ENCODE results near the gene TMC6. TPM values are rescaled to one million over a fixed set of nuclear protein-coding genes. Genes with fewer than 3 reads are reported as not detected.

The TMC6 gene
- total and polyA plus RNA-seq, 4 experiments from 2014 or later, result 258 to 702 (median 498) TPM

- H3K36me3 Mint-ChIP-seq, result peaks cover 29 to 54% of the 10 kb centered on the region in 2 donors
- H3K4me1 Mint-ChIP-seq, result peaks cover 26 to 49% (median 38%) of the 10 kb centered on the region in 4 donors
- intact Hi-C loops (cut with micrococcal nuclease), result no loop called here
- ChIA-PET CTCF (ENCODE audit: partially characterized antibody) (interaction anchor here (0.8 to 7.4 kb wide), 8 partner anchors 10 to 62 kb away, joined by 3 to 107 read pairs (median 16); partner anchors contain the start of genes TMC6 and TMC8), POLR2A (ENCODE audit: partially characterized antibody) (interaction anchor here (0.9 to 13.2 kb wide), 9 partner anchors 9 to 137 kb away, joined by 3 to 805 read pairs (median 4); partner anchors contain the start of genes SYNGR2, TMC6 and TMC8)
- DNase-seq, result no peak
- Histone ChIP-seq H3K4me1 (ENCODE audit: insufficient read depth, low read length) (peaks cover 66% of the 10 kb centered on the region), H3K27me3 (ENCODE audit: insufficient read depth, low read length) (no peaks in the 10 kb centered on the region), H3K9me3 (ENCODE audit: control insufficient read depth in 1 of 2, low read length in 2 of 2) (no peaks in the 10 kb centered on the region), H3K27ac (ENCODE audit: low read depth, low read length) (no peak overlapping the region), H3K4me3 (ENCODE audit: low read length in 2 of 2) (no peak overlapping the region), H3K36me3 (ENCODE audit: insufficient read depth, low read length) (peaks cover 69% of the 10 kb centered on the region)
- H3K27me3 Mint-ChIP-seq, result no peaks in the 10 kb centered on the region
- H3K27ac Mint-ChIP-seq, result peak overlapping the region in 5 of 7 donors; percentile 18 to 93 (median 82)
- H3K9me3 Mint-ChIP-seq, result no peaks in the 10 kb centered on the region
- H3K4me3 Mint-ChIP-seq, result peak overlapping the region in 2 of 8 donors; percentile 62 to 78
These were observed 13.5 kb downstream of the TMC6 start for GRCh38 chr17:78114831-78115723.

GRCh38 chr17:78113804-78114785 lies 14.5 kb downstream of the TMC6 start:
- peak overlapping the region; percentile 35 for H3K27ac ChIP-seq (ENCODE audit: low read depth, low read length)
- no peaks in the 10 kb centered on the region for H3K9me3 ChIP-seq (ENCODE audit: control insufficient read depth in 1 of 2, low read length in 2 of 2)
- Mint-ChIP-seq H3K27me3 (no peaks in the 10 kb centered on the region), H3K9me3 (no peaks in the 10 kb centered on the region), H3K4me3 (peak overlapping the region in 6 of 8 donors; percentile 26 to 78 (median 44)), H3K4me1 (peaks cover 26 to 49% (median 38%) of the 10 kb centered on the region in 4 donors), H3K27ac (peak overlapping the region; percentile 82 to 96 (median 87)), H3K36me3 (peaks cover 30 to 53% of the 10 kb centered on the region in 2 donors)
- no peak overlapping the region for H3K4me3 ChIP-seq (ENCODE audit: low read length in 2 of 2)
- ChIA-PET CTCF (ENCODE audit: partially characterized antibody) (interaction anchor here (0.8 to 7.4 kb wide), 9 partner anchors 8 to 73 kb away, joined by 3 to 107 read pairs (median 4); partner anchors contain the start of genes AFMID, TK1, TMC6 and TMC8), POLR2A (ENCODE audit: partially characterized antibody) (interaction anchor here (0.8 to 13.2 kb wide), 10 partner anchors 8 to 138 kb away, joined by 3 to 805 read pairs (median 4); partner anchors contain the start of genes SYNGR2, TMC6 and TMC8)
- H3K36me3 ChIP-seq (ENCODE audit: insufficient read depth, low read length), result peaks cover 68% of the 10 kb centered on the region
- H3K4me1 ChIP-seq (ENCODE audit: insufficient read depth, low read length), result peaks cover 58% of the 10 kb centered on the region
- peak in 1 of 5 donors; percentile 41 for DNase-seq
- no peaks in the 10 kb centered on the region for H3K27me3 ChIP-seq (ENCODE audit: insufficient read depth, low read length)
- intact Hi-C loops (cut with micrococcal nuclease), result no loop called here

DNA sequence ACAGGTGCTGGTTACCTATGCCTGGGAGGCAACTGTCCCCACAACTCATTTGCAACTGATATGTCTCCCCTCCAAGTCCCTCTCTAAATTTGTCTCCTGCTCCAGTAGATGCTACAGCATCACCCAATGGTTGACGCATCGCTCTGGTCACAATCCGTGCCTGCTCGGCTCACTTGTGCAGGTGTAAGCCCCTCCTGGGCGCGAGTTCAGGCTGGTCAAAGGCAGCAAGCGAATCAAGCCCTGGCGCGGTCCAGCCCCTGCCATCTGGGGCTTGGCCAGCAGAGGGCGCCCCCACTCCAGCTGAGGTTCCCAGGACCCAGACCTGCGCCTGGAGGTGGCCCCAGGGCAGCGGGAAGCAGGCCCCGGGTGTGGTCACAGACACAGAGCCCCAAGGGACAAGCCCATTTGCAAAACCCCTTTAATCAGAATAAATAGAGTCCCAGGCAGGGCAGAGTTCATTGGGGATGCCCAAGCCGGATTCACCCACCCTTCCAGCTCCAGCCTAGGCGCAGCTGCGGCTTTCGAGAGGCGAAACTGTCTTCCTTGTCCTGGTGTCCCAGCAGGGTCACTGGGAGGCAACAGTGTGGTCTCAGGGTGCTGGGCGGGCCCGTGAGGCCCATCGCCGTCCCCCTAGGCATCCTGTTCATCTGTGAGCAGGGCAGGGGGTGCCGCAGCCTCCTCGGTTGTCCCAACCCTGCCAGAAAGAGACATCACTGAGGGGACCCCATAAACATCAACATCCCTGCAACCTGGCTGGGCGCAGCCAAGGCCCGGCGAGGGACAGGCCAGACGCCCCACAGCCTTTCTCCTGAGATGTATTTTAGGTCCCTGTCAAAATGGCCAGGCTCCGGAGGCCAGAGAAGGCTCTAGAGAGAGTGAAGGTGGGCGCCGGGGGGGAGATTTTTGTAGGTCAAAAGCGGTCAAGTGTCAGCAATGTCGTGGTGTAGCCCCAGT lies 15.8 kb downstream of the TMC6 start:
- Mint-ChIP-seq H3K36me3 (peaks cover 33 to 58% of the 10 kb centered on the region in 2 donors), H3K27me3 (no peaks in the 10 kb centered on the region), H3K4me1 (peaks cover 25 to 51% (median 36%) of the 10 kb centered on the region in 4 donors), H3K9me3 (no peaks in the 10 kb centered on the region), H3K27ac (peak overlapping the region; percentile 81 to 96 (median 93)), H3K4me3 (peak overlapping the region in 5 of 8 donors; percentile 43 to 59 (median 57))
- DNase-seq, result peak; percentile 68 to 79 (median 72)
- peaks cover 70% of the 10 kb centered on the region for H3K36me3 ChIP-seq (ENCODE audit: insufficient read depth, low read length)
- ChIA-PET POLR2A (ENCODE audit: partially characterized antibody) (interaction anchor here (1.6 to 13.2 kb wide), 3 partner anchors 19 to 63 kb away, joined by 8 to 805 read pairs (median 12); partner anchors contain the start of genes TMC6 and TMC8), CTCF (ENCODE audit: partially characterized antibody) (interaction anchor here (0.9 to 7.4 kb wide), 8 partner anchors 12 to 138 kb away, joined by 3 to 107 read pairs (median 6); partner anchors contain the start of genes AFMID, TK1, TMC6 and TMC8)
- no peaks in the 10 kb centered on the region for H3K9me3 ChIP-seq (ENCODE audit: control insufficient read depth in 1 of 2, low read length in 2 of 2)
- peaks cover 48% of the 10 kb centered on the region for H3K4me1 ChIP-seq (ENCODE audit: insufficient read depth, low read length)
- H3K4me3 ChIP-seq (ENCODE audit: low read length in 2 of 2), result no peak overlapping the region
- H3K27me3 ChIP-seq (ENCODE audit: insufficient read depth, low read length), result no peaks in the 10 kb centered on the region
- intact Hi-C loops (cut with micrococcal nuclease), result loop anchor here (1.0 kb wide), 3 partner anchors 22 to 139 kb away; no protein-coding TSS in a partner anchor
- H3K27ac ChIP-seq (ENCODE audit: low read depth, low read length), result peak overlapping the region; percentile 35

DNA sequence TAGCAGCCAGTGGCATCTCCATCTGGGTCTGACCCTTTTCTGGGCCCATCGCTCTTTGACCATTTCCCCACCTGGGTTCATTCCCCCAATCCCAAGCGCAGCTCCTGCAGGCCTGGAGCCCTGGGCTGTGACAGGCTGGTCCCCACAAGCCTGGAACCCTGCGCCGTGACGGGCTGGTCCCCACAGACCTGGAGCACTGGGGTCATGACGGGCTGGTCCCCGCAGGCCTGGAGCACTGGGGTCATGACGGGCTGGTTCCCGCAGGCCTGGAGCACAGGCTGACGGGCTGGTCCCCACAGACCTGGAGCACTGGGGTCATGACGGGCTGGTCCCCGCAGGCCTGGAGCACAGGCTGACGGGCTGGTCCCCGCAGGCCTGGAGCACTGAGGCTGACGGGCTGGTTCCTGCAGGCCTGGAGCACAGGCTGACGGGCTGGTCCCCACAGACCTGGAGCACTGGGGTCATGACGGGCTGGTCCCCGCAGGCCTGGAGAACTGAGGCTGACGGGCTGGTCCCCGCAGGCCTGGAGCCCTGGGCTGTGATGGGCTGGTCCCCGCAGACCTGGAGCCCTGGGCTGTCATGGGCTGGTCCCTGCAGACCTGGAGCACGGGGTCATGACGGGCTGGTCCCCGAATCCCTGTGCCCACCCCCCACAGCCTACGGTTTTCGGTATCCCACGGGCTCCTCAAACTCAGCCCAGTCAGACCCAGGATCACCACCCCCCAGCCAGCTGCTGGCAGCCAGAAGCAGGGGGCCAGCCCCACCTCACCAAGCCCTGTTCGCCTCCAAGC lies 16.6 kb downstream of the TMC6 start:
- Mint-ChIP-seq H3K4me1 (peaks cover 26 to 53% (median 41%) of the 10 kb centered on the region in 4 donors), H3K4me3 (peak overlapping the region in 1 of 8 donors; percentile 49), H3K27ac (peak overlapping the region in 3 of 7 donors; percentile 82 to 96 (median 95)), H3K9me3 (no peaks in the 10 kb centered on the region), H3K27me3 (no peaks in the 10 kb centered on the region), H3K36me3 (peaks cover 34 to 63% of the 10 kb centered on the region in 2 donors)
- ChIA-PET CTCF (ENCODE audit: partially characterized antibody) (interaction anchor here (0.9 to 7.4 kb wide), 6 partner anchors 16 to 139 kb away, joined by 3 to 107 read pairs (median 18); partner anchors contain the start of genes TMC6 and TMC8), POLR2A (ENCODE audit: partially characterized antibody) (interaction anchor here (0.5 to 13.2 kb wide), 5 partner anchors 20 to 175 kb away, joined by 3 to 805 read pairs (median 5); partner anchors contain the start of genes TMC6 and TMC8)
- no peak for DNase-seq
- H3K27me3 ChIP-seq (ENCODE audit: insufficient read depth, low read length), result no peaks in the 10 kb centered on the region
- H3K4me3 ChIP-seq (ENCODE audit: low read length in 2 of 2), result no peak overlapping the region
- H3K36me3 ChIP-seq (ENCODE audit: insufficient read depth, low read length), result peaks cover 62% of the 10 kb centered on the region
- H3K9me3 ChIP-seq (ENCODE audit: control insufficient read depth in 1 of 2, low read length in 2 of 2), result no peaks in the 10 kb centered on the region
- no peak overlapping the region for H3K27ac ChIP-seq (ENCODE audit: low read depth, low read length)
- intact Hi-C loops (cut with micrococcal nuclease), result loop anchor here (1.0 kb wide), 3 partner anchors 22 to 139 kb away; no protein-coding TSS in a partner anchor
- peaks cover 40% of the 10 kb centered on the region for H3K4me1 ChIP-seq (ENCODE audit: insufficient read depth, low read length)

DNA sequence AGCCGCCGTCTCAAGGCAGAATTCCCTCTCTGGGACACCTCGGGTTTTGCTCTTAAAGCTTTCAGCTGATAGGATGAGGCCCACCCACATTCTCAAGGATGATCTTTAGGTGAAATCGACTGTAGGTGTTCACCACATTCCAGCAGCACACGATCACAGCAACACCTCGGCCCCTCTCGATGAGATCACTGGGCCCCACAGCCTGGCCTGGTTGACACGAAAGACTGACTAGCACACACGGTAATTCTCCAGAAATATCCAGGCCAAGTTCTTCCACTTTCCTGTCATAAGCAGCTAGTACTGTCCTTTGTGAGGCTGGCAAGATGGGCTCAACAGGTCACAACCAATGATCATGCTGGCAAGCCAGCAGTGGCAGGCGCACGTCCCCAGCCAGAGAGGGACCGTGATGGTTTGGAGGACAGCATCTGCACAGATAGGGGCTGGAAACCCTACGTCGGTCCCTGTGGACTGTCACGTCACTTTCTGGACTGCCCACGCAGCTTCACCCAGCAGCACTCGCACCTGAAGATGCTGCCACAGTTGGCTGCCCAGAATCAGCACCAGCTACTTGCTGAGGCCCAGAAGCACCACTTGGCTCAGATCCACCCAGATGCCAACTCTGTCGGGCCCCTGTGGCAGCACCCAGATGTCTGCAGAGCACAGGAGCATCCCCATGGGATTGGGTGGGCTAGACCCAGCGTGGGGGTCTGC lies 17.4 kb downstream of the TMC6 start:
- Mint-ChIP-seq H3K4me1 (peaks cover 26 to 51% (median 41%) of the 10 kb centered on the region in 4 donors), H3K27ac (peak overlapping the region in 3 of 7 donors; percentile 59 to 82 (median 59)), H3K36me3 (peaks cover 31 to 63% of the 10 kb centered on the region in 2 donors), H3K9me3 (no peaks in the 10 kb centered on the region), H3K27me3 (no peaks in the 10 kb centered on the region), H3K4me3 (peak overlapping the region in 1 of 8 donors; percentile 8)
- CTCF ChIA-PET (ENCODE audit: partially characterized antibody), result interaction anchor here (4.3 to 7.4 kb wide), 2 partner anchors 26 to 64 kb away, joined by 36 to 107 read pairs; no protein-coding TSS in a partner anchor
- H3K27ac ChIP-seq (ENCODE audit: low read depth, low read length), result no peak overlapping the region
- no peaks in the 10 kb centered on the region for H3K27me3 ChIP-seq (ENCODE audit: insufficient read depth, low read length)
- no peak for DNase-seq
- no peaks in the 10 kb centered on the region for H3K9me3 ChIP-seq (ENCODE audit: control insufficient read depth in 1 of 2, low read length in 2 of 2)
- H3K4me3 ChIP-seq (ENCODE audit: low read length in 2 of 2), result no peak overlapping the region
- POLR2A ChIA-PET (ENCODE audit: partially characterized antibody), result interaction anchor here (0.5 to 13.2 kb wide), 4 partner anchors 21 to 174 kb away, joined by 3 to 805 read pairs (median 4); partner anchors contain the start of genes TMC6 and TMC8
- peaks cover 36% of the 10 kb centered on the region for H3K4me1 ChIP-seq (ENCODE audit: insufficient read depth, low read length)
- peaks cover 62% of the 10 kb centered on the region for H3K36me3 ChIP-seq (ENCODE audit: insufficient read depth, low read length)
- intact Hi-C loops (cut with micrococcal nuclease), result no loop called here
